Measurements from ENCODE around the gene NUPR2. TPM values are rescaled to one million over a fixed set of nuclear protein-coding genes. Genes with fewer than 3 reads are reported as not detected.
"Not testable (repeated sequence)": the region's sequence is repeated elsewhere in the genome, so short reads cannot be mapped to it uniquely, and the experiment has no call there.

NUPR2 gene
- total RNA-seq, 1 donor from 2014 or later = not detected

DNA sequence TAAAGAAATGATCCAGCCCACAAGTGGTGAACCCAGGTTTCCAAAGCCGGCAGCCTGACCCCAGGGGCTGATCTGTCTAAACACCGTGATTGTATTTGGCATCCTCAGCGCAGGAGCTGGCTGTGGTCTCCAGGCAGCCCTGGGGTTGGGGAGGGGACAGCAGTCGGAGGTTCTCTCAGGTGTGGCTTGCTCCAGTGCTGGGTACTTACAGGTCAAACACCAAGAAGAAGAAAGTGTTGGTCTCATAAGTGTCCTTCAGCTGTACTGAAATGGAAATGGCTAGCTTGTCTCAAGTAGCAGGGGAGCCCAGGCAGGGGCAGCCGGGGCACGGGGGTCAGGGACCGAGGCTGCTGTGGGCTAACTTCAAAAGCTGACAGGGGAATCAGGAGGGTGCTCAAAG, 29.5 kb downstream of the NUPR2 start:
- DNase-seq (ENCODE audit: low read depth in 2 of 2) = no peak

- DNase-seq (ENCODE audit: low read depth in 2 of 2) = peak; percentile 34 to 57
Observed at GRCh38 chr7:56083150-56083785, 32.9 kb downstream of the NUPR2 start.

DNA sequence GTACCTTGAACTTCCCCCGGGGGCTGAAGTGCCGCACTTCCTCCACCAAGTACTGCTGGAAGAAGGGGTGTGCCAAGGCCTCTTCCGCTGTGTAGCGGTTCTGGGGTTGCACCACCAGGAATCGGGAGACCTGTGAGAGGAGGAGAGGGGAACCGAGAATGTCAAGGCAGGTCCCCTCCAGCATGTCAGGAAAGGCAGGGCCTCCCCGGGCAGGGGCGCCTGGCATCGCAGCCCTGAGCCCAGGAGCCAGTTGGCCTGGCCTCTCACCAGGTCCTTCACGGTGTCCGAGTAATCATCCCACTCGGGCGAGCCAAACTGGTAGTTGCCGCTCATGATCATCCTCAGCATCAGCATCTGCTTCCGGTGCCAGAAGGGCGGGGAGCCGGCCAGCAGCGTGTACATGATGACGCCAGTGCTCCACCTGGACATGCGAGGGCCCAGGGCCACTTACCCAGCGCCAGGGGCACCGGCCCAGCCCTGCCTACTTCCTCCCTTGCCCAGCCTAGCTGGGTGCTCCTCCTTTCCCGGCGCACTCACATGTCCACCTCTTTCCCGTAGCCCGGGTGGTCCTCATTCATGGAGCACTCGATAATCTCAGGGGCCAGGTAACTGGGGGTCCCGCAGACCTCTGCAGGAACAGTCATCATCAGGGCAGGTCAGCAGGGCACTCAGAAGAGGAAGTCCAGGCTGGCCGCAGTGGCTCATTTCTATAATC, 34.4 kb downstream of the NUPR2 start:
- DNase-seq (ENCODE audit: low read depth in 2 of 2) = no peak

DNA sequence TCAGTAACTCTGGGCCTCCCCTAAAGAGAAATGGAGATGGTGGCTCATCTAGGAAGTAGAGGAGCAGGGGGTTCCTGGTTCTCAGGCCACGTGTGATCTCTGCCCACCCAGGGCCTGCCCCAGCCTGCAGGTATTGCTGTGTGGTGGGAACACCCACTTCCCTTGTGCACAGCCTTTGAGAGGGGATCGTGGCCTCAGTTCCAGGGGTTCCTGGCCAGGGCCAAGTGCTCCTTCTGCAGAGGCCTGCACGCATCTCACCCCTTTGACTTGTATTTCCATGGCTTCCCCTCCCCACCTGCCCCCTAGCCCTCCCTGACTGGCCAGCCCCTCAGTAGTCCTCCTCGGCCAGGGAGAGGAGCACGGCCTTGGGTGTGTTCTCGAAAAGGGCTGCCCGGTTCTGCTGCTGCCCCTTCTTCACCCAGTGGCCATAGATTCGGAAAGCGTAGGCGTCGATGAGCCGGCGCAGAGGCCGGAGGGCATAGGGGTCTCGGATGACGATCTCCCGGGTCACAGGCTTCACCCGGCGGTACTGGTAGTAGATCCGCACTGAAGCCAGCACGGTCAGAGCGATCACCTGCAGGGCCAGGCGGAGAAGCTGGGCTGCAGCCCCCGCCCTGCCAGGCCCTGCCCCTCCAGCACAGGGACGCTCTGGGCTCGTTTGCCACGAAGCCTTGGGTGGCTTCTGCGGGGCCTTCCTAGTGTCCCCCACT, 35.3 kb downstream of the NUPR2 start:
- DNase-seq (ENCODE audit: low read depth in 2 of 2) = not testable (repeated sequence)

GRCh38 chr7:56079450-56080185, 36.6 kb downstream of the NUPR2 start:
- DNase-seq (ENCODE audit: low read depth in 2 of 2) = peak; percentile 68 to 79

GRCh38 chr7:56078196-56078595, 38.0 kb downstream of the NUPR2 start:
- DNase-seq (ENCODE audit: low read depth in 2 of 2) = no peak

DNA sequence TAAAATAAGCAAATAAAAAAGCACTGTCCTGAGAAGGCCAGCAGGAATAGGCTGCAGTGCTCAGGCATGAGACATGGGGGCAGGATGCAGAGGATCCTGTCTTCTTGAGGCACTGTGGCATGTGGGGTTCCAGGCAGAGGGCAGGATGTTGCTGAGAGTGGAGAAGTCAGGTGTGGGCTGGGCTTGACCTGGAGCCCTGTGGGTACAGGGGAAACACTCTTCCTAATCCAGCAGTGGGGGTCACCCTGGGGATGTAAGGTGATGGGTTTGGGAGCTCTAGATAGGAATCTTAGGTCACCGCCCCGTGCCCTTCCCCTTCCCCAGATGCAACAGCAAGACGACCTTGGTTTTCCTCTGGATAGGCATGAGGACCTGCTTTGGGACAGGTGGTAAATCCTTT, 38.5 kb downstream of the NUPR2 start:
- DNase-seq (ENCODE audit: low read depth in 2 of 2) = no peak

DNA sequence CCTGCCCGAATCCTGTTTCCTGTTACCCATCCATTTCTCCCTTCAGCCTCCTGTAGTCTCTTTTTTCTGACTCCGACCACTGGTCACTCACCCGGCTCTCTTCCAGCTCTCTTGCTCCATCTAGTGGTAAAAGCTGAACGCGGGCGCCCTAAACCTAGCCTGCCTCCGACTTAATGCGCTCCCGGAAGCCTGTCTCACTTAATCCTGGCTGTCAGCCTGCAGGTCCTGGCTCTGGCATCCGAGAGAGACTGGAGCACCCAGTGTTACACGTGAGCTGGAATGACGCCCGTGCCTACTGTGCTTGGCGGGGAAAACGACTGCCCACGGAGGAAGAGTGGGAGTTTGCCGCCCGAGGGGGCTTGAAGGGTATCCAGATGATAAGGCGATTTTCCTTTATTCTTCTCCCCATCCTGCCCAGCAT, 41.8 kb downstream of the NUPR2 start:
- peak; percentile 87 to 91 for DNase-seq (ENCODE audit: low read depth in 2 of 2)

DNA sequence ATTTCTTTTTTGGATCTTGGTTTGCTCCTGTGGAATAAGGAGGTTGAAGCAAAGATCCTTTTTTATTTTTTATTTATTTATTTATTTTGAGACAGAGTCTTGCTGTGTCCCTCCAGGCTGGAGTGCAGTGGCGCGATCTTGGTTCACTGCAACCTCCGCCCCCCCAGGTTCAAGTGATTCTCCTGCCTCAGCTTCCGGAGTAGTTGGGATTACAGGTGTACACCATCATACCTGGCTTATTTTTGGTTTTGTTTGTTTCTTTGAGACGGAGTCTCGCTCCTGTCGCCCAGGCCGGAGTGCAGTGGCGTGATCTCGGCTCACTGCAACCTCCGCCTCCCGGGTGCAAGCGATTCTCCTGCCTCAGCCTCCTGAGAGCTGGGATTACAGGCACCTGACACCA, 49.8 kb downstream of the NUPR2 start:
- DNase-seq (ENCODE audit: low read depth in 2 of 2) = not testable (repeated sequence)

Other genes starting within 250 kb of the NUPR2 start
- 2.0 and 2.8 TPM in 2 replicates for gene ZNF713, start 229.0 kb downstream of the NUPR2 start, total RNA-seq
- gene MRPS17, start 164.5 kb downstream of the NUPR2 start, total RNA-seq = 17.9 and 23.2 TPM in 2 replicates
- 33.5 and 33.6 TPM in 2 replicates for gene NIPSNAP2, start 151.8 kb downstream of the NUPR2 start, total RNA-seq
- gene PSPH, start 65.0 kb downstream of the NUPR2 start, total RNA-seq = 19.4 and 29.8 TPM in 2 replicates
- gene CCT6A, start 64.7 kb downstream of the NUPR2 start, total RNA-seq = 159 and 184 TPM in 2 replicates
- 154 and 232 TPM in 2 replicates for gene SUMF2, start 52.1 kb downstream of the NUPR2 start, total RNA-seq
- 0.20 and 0.22 TPM in 2 replicates for gene PHKG1, start 23.5 kb downstream of the NUPR2 start, total RNA-seq
- gene CHCHD2, start 9.9 kb downstream of the NUPR2 start, total RNA-seq = 282 and 284 TPM in 2 replicates

Measured in lung microvascular endothelial cell (primary cell).